Measurements from ENCODE around the gene TMEM47. TPM values are rescaled to one million over a fixed set of nuclear protein-coding genes. Genes with fewer than 3 reads are reported as not detected.

Gene TMEM47
- total RNA-seq, 1 donor from 2014 or later: 2.8 TPM

DNA sequence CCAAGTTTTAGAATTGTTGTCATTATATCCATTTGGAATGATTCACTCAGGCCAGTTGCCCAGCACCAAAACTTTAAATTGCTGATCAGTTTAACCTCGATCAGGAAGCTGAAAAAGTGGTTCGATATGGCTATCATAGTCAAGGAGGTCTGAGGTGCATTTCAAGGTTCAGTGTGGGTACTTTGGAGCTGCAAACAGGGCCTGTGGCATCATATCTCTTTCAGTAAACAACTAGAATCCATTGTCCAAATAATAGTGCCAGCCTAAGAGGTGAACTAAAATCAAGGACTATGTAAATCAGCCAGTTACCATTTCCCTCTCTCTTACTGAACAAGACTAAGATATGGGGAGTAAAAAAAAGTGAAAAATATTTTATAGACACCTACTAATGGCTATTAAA lies 14.2 kb downstream of the TMEM47 start:
- H3K9me3 Mint-ChIP-seq (ENCODE audit: unreplicated experiment): no peaks in the 10 kb centered on the region
- no peak for TF ChIP-seq CTCF (IDR thresholded peaks at IDR 0.05; ENCODE audit: partially characterized antibody, unreplicated experiment)
- no peaks in the 10 kb centered on the region for H3K27me3 Mint-ChIP-seq (ENCODE audit: unreplicated experiment)
- no peaks in the 10 kb centered on the region for H3K4me1 Mint-ChIP-seq (ENCODE audit: low read depth, unreplicated experiment)
- no peak for DNase-seq
- no peak overlapping the region for H3K27ac Mint-ChIP-seq (ENCODE audit: unreplicated experiment)
- H3K4me3 Mint-ChIP-seq (ENCODE audit: unreplicated experiment): no peak overlapping the region
- H3K36me3 Mint-ChIP-seq (ENCODE audit: unreplicated experiment): no peaks in the 10 kb centered on the region

DNA sequence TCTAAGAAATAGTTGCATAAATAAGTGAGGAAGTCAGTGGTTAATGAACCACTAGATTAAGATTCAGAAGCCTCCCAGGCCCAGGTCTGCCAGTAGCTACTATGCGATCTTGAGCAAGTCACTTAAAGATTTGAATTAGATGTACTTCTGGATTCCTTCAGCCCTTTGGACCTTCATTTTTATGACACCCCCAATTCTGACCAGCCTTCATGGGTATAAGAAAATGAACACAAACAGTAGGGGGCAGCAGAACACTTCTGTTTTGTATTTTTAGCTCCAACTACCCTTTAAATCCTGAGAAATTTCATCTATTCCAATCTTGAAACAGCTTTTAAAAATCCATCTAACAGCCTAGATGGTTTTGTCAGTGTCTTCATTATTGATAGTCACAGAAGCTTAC lies 19.0 kb downstream of the TMEM47 start:
- Mint-ChIP-seq H3K27me3 (ENCODE audit: unreplicated experiment) (no peaks in the 10 kb centered on the region), H3K4me3 (ENCODE audit: unreplicated experiment) (no peak overlapping the region), H3K9me3 (ENCODE audit: unreplicated experiment) (no peaks in the 10 kb centered on the region), H3K36me3 (ENCODE audit: unreplicated experiment) (no peaks in the 10 kb centered on the region), H3K4me1 (ENCODE audit: low read depth, unreplicated experiment) (no peaks in the 10 kb centered on the region), H3K27ac (ENCODE audit: unreplicated experiment) (no peak overlapping the region)
- peak; percentile 43 for TF ChIP-seq CTCF (IDR thresholded peaks at IDR 0.05; ENCODE audit: partially characterized antibody, unreplicated experiment)
- no peak for DNase-seq

- DNase-seq: no peak
- no peaks in the 10 kb centered on the region for H3K27me3 Mint-ChIP-seq (ENCODE audit: unreplicated experiment)
- H3K27ac Mint-ChIP-seq (ENCODE audit: unreplicated experiment): no peak overlapping the region
These were observed 22.7 kb downstream of the TMEM47 start for GRCh38 chrX:34634349-34634748.

GRCh38 chrX:34632384-34632783 lies 24.7 kb downstream of the TMEM47 start:
- Mint-ChIP-seq H3K27me3 (ENCODE audit: unreplicated experiment) (no peaks in the 10 kb centered on the region), H3K9me3 (ENCODE audit: unreplicated experiment) (no peaks in the 10 kb centered on the region), H3K27ac (ENCODE audit: unreplicated experiment) (no peak overlapping the region), H3K36me3 (ENCODE audit: unreplicated experiment) (no peaks in the 10 kb centered on the region), H3K4me3 (ENCODE audit: unreplicated experiment) (no peak overlapping the region), H3K4me1 (ENCODE audit: low read depth, unreplicated experiment) (no peaks in the 10 kb centered on the region)
- no peak for TF ChIP-seq CTCF (IDR thresholded peaks at IDR 0.05; ENCODE audit: partially characterized antibody, unreplicated experiment)
- no peak for DNase-seq

More at GRCh38 chrX:34634349-34634748, 22.7 kb downstream of the TMEM47 start:
- no peak for TF ChIP-seq CTCF (IDR thresholded peaks at IDR 0.05; ENCODE audit: partially characterized antibody, unreplicated experiment)
- no peaks in the 10 kb centered on the region for H3K36me3 Mint-ChIP-seq (ENCODE audit: unreplicated experiment)
- H3K4me3 Mint-ChIP-seq (ENCODE audit: unreplicated experiment): no peak overlapping the region
- no peaks in the 10 kb centered on the region for H3K4me1 Mint-ChIP-seq (ENCODE audit: low read depth, unreplicated experiment)
- H3K9me3 Mint-ChIP-seq (ENCODE audit: unreplicated experiment): no peaks in the 10 kb centered on the region

GRCh38 chrX:34631479-34632220 lies 25.4 kb downstream of the TMEM47 start:
- no peaks in the 10 kb centered on the region for H3K36me3 Mint-ChIP-seq (ENCODE audit: unreplicated experiment)
- no peak overlapping the region for H3K27ac Mint-ChIP-seq (ENCODE audit: unreplicated experiment)
- no peaks in the 10 kb centered on the region for H3K9me3 Mint-ChIP-seq (ENCODE audit: unreplicated experiment)
- H3K4me1 Mint-ChIP-seq (ENCODE audit: low read depth, unreplicated experiment): no peaks in the 10 kb centered on the region
- H3K27me3 Mint-ChIP-seq (ENCODE audit: unreplicated experiment): no peaks in the 10 kb centered on the region
- TF ChIP-seq CTCF (IDR thresholded peaks at IDR 0.05; ENCODE audit: partially characterized antibody, unreplicated experiment): no peak
- no peak for DNase-seq
- H3K4me3 Mint-ChIP-seq (ENCODE audit: unreplicated experiment): no peak overlapping the region

Data from glutamatergic neuron (in vitro differentiated cells).